Caki2 (cell line): ENCODE measurements around the gene DISP3. TPM values are rescaled to one million over a fixed set of nuclear protein-coding genes. Genes with fewer than 3 reads are reported as not detected.

ENCODE experiments used
- DNase-seq: peaks from one replicate; pipeline ENCODE4 v3.0.0-alpha.2; 2015; ENCODE audit warnings: low read depth
- in situ Hi-C: cut with HindIII; loops from 2 replicates; pipeline ENCODE4 v1.10.0; 2016; ENCODE audit warnings: low sequenced_read_pairs, low pct_unique_long_range_greater_than_20kb, mixed read lengths
- total RNA-seq: library from RNA; depleted of rRNA; stranded (reverse); fragments of >200 nt; shearing (Covaris generic); gene quantifications from 2 replicates; pipeline ENCODE4 v1.2.3, GENCODE V29; 2014; ENCODE audit warnings: low replicate concordance

Gene DISP3
- total RNA-seq, 1 experiment from 2014 or later, result 0.27 TPM

DNA sequence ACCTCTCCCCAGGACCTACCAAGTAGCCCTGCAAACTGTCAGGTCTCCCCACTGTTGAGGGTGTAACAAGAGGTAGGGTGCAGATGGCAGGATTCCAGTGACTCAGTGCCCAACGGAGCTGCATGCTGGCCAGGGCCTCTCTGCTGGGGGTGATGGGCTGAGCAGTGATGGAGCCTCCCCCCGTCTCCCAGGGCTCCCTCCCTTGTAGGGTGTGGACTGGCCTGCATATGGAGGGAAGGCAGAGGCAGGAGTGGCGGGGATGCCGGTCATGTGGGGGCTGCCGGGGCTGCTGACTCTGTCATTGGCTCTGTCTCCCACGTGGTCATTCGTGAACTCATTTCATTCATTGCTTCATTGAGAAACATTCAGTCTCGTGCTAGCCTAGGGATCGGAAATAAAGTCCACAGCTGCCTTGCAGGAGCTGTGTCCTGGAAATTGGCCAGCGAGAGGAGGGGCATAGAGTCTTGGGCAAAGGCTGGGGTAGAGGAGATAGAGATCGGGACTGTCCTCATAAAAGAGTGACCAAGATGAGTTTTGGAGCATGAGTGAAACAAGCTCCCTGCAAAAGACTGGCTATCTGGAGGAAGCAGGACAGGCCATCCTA lies 22.9 kb upstream of the DISP3 start:
- DNase-seq, result no peak
- in situ Hi-C loops, result no loop called here

DNA sequence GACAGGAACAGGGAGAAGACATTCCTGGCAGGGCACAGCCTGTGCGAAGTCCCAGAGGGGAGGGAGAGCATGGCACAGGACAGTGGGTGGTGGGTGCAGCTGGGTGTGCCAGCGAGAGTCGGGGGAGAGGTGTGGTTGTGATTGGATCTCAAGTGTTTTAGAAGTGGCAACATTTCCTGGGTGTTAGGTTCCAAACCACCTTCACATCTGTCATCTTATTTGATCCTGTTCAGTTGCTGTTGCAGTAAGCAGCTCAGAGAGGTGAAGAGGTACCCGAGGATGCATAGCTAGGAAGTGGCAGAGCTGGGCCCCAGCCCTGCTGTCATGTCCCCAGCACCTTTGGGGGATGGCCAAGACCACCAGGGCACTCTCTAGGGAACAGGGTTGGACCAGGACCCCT lies 22.0 kb upstream of the DISP3 start:
- no peak for DNase-seq
- in situ Hi-C loops, result no loop called here

DNA sequence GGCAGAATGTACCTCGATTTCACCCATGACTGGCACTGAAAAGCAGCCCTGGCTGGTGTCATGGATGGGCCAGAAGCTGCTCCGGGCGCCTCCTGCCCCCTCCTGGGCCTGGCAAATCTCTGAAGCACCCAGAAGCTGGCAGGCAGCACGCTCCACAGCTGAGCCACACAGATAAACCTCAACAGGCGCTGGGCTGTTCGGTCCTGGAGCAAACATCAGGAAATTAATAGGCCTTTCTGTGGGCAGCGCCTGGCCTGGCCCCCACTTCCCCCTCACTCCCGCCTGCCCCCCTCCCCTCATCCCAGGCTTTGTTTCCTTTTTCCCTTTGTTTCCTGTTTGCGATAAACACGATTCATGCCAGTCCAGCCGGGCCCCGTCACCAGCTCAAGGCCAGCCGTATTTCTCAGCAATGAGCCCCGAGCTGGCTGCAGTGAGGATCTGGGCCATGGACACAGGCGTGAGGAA lies 20.1 kb upstream of the DISP3 start:
- in situ Hi-C loops, result no loop called here
- no peak for DNase-seq

DNA sequence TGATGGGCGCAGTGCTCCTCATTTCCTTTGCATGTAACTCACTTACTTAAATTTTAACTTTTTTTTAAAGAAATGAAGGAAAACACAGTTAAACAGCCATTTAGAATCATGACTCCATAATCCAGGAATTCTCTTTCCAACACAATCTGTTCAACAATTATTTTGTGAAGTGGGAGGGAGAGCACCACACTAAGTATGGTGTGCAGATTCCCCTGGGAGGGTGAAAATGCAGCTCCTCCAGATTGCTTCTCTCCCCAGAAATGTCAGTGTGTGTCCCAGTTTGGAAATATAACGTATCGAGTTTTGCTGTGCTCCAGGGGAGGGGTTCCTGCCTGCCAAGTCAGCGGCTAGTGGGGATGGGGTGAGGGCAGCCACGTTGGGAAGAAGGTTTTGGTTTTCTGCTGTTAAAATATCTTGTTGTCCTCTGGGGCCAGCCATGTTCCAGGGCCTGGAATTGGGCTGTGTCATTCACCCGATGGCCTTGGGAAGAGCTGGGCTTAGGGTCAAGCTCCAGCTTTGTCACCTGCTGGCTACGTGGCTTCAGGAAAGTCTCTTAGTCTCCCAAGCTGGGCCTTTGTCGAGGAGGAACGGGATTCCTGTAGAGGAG lies 17.3 kb upstream of the DISP3 start:
- DNase-seq, result no peak
- in situ Hi-C loops, result no loop called here

DNA sequence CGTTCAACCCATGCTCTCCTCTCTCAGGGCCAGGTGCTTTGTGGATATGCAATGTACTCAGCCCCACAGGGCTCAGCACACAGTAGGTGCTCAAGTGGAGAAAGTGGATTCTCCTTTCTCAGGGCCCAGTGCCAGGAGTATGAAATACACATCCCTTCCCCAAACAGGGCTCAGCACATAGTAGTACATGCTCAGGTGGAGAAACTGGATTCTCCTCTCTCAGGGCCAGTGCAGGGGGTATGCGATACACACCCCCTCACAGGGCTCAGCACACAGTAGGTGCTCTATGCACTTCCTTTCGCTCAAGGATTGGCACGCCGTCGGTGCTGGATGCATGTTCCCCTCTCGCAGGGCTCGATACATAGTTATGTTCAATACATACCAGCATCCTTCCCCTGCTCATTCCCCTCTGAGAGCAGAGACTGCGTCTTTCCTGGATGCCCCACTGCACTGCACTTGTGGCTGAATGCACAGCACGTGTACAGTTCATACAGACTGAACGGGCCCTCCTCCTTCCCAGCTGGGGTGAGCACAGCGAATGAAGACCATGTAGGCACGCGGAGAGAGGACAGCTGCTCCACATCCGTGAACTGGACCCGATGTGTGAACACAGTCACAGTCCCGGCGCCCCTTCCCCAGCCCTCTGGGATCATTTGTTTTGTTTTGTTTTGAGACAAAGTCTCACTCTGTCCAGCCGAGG lies 16.6 kb upstream of the DISP3 start:
- in situ Hi-C loops, result no loop called here
- DNase-seq, result no peak

DNA sequence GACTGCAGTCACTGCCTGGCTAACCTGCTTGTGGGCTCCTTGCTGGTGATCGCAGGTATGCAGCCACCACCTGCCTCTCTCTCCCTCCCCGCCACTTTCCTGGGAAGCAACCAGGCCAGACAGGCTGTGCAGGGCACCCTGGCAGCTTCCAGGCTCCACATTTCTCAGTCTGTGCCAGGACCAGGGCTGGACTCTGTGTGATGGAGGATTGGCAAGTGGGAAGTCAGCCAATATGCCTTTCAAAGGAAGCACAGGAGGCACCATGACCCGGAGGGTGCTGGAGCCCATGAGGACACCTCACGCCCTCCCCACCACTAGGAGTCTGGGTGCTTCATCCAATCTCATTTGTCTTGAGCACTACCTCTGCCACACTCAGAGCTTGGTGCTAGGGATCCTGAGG lies 15.8 kb upstream of the DISP3 start:
- in situ Hi-C loops, result no loop called here
- DNase-seq, result no peak

DNA sequence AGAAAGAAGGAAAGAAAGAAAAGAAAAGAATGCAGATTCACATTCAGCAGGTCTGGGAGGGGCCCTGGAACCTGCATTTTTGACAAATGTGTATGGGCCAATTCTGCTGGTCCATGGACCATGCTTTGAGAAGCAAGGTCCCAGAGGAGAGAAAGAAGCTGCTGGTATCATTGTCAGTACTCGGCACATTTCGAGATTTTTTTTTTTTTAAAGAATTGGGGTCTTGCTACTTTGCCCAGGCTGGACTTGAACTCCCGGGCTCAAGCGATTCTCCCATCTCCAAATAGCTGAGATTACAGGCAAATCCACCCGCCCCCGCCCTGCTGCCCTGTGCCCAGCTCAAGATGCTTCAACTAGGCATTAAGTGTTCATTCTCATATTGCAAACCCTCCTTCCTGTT lies 13.6 kb upstream of the DISP3 start:
- in situ Hi-C loops, result no loop called here
- no peak for DNase-seq

DNA sequence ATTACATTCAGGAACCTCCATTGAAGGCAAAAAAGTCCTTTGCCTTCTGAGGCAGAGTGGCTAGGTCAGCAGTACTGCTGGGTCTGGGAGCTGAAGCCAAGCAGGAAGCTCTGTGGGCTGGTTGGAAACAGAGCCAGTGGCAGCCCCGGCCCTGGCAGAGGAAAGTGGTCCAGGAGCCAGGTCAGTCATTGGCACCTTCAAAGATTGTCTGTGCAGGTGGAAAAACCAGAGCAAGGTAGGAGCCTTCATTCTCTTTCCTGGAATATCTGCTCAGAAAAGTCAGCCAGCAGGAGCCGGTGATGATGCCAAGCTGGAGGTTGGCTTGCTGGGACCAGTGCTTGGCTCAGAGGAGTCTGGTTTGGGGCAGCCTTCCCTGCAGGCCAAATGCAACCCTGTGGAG lies 12.5 kb upstream of the DISP3 start:
- in situ Hi-C loops, result no loop called here
- DNase-seq, result no peak

DNA sequence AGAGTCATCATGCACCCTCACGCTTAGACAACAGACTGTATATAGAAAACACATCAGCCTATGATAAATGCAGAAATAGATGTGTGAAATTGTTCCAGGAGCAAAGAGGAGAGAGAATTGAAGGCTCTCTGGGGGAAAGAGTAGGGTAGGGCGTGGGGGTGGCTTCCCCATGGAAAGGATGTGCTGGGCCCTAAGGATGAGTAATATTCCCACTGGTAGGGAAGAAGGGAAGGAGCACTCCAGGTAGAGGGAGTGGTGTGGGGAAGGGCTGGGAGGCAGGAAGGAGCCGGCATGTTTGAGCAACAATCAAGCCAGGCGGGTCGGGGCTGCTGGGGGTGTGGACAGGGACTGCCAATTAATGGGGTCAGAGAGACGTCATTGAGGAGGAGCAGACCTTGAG lies 10.1 kb upstream of the DISP3 start:
- in situ Hi-C loops, result no loop called here
- no peak for DNase-seq

DNA sequence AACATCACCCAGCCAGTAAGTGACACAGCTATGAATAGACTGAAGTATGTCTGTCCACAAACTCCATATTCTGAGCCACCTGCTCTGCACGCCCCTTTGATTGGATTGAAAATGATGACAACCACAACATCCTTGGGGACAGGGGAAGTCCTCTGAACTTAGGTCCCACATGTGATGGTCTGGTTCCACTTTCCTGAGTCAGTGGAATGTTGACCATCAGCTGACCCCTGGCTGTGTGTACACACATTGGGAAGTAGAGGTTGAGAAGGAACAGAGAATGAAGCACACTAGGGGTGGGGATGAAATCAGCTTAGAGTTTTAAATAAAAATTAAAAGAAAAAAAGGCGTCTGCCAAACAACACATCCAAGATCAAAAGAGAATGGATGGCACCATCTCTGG lies 8.0 kb upstream of the DISP3 start:
- in situ Hi-C loops, result no loop called here
- DNase-seq, result peak; percentile 51

DNA sequence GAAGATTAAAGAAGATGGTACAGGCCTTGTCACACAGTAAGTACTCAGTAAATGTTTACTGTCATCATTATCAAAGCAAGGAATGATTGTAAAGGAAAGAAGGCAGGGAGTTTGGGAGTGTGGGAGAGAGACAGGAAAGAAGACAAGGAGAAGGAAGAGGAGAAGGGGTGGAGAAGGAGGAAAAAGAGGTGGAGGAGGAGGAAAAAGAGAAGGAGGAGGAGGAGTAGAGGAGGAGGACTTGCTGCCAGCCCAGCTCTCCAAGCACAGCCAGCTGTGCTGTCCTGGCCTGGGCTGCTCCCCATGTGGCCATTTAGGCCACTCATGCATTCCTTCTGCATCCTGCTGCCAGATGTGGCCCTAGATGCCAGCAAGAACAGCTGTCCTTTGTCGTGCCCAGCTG lies 7.5 kb upstream of the DISP3 start:
- in situ Hi-C loops, result no loop called here
- DNase-seq, result no peak

DNA sequence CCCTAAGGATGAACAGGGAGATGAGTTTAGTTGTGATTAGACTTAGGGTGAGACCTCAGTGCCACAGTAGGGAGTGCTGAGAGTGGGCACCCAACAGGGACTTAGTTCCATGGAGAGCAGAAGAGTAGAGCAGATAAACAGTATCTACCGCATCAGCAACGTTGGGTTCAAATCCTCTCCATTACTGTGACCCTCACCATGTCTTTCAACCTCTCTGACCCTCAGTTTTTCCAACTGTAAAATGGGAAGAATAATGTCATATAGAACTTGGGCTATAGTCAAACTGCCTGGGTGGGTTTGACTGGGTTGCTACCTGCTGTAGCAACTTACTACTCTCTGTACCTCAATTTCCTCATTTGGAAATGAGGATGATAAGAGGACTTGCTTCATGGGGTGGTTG lies 6.7 kb upstream of the DISP3 start:
- DNase-seq, result no peak
- in situ Hi-C loops, result no loop called here

DNA sequence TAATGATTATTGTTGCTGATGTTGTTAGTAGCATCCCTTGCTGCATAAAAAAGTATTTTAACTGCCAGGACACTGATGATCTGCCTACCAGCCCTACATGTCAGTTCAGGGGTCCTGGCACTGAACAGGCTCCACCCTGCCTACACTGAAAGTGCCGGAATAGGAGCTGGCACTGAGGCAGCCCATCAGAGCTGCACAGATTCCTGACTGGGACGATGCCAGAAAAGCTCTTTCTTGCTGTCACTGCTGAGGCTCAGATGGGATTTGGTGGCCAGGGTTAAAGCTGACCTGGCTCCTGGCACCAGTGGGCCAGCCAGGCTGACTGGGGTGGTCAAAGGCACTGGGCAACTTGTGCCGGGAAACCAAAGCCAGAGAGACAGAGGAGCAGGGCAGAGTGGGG lies 6.2 kb upstream of the DISP3 start:
- in situ Hi-C loops, result no loop called here
- no peak for DNase-seq

DNA sequence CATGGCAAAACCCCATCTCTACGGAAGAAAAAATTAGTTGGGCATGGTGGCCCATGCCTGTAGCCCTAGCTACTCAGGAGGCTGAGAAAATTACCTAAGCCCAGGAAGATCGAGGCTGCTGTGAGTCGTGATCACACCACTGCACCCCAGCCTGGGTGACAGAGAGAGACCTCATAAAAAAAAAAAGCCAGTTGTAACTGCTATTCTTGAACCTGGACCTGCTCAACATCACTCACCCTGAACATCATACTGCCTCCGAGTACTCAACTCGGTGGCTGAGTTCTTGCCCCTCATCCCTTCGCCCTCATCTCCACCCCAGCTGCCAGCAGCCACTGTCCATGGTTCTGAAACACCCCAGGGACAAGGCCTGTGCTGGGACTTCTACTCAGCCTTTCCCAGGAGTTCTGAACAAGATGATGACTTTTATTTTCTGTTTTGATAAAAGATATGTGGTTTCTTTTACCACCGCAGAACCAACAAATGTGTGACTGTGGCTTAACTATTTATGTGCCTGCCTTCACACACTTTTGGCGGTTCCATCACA lies 5.4 kb upstream of the DISP3 start:
- in situ Hi-C loops, result no loop called here
- DNase-seq, result peak; percentile 46

DNA sequence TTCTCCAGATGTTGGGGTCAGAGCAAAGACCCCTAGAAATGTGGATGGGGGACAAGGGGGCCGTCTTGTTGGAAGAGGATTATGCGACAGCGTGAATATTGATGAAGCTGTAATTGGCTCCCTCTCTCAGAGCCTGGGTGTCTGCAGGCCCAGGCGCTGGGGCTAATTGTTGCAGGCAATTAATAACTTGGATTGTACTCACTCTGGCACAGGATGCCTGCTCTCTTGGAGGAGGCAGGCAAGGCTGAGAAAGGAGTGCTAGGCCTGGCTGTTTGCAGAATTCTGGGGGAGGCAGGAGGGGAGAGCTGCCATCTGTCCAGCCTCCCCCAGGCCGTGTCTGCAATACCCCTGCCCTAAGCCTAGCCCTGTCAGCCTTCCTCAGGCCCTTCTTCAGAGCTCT lies 4.1 kb upstream of the DISP3 start:
- in situ Hi-C loops, result no loop called here
- DNase-seq, result no peak

DNA sequence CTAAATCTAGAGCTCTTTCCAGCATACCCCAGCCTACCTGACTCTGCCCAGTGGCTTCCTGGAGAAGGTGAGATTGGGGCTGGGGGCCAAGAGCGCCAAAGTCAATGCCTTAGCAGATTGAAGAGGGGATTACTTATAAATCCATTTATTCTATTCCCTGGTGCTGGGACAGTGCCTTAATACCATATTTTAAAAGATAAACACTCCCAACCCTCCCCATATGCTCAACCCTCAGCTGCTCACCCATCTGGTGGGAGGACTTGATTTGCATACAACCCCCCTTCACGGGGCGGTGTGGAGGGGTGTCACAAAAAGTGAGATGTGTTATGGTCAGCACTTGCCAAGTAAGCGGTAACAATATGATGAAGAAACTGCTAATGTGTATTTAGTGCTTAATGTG lies 3.2 kb upstream of the DISP3 start:
- DNase-seq, result no peak
- in situ Hi-C loops, result no loop called here

DNA sequence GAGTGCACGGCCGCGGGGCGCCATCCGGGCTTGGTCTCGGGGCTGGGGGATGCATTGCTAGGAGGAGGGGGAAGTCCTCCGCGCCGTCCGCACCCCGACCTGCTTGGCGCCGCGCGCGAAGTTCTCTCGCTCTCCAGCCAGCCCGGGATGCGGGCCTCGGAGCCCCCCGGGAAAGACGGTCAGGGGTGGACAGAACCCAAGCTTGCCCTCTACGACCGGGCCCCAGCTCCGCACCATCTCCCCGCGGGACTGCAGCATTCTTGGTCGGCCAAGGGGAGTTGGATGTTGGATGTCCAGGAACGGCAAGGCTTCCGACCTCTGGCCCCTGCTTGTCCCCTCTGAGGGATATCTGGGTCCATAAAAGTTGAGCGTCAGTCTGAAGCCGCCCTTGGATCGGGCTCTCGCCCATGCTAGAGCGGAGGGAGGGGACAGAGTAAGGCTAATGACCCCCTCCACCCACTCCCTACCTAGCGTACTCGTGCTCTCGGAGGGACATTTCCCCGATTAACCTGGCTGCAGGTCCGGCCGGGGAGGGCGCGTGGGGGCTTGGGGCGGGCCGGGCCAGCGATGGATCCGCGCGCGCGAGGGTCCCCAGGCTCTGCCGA lies 522 bp downstream of the DISP3 start:
- no peak for DNase-seq
- in situ Hi-C loops, result no loop called here

DNA sequence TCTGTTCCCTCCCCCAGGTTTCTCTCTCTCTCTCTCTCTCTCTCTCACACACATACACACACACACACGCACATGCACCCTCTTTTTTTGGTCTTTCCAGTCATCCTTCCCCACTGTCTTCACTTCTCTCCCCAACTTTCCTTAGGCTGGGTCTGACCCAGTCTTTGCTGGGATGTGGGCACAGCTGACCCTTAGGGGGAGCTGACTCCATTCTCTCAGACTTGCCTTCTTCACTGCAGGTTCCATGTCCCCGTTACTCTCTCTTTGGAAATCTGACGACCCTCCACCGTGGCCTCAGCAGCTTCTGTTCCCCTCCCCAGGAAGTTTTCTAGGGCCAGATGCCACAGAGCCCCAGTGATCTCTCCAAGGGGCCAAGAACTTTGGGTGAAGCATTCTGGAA lies 2.1 kb downstream of the DISP3 start:
- in situ Hi-C loops, result no loop called here
- DNase-seq, result no peak

DNA sequence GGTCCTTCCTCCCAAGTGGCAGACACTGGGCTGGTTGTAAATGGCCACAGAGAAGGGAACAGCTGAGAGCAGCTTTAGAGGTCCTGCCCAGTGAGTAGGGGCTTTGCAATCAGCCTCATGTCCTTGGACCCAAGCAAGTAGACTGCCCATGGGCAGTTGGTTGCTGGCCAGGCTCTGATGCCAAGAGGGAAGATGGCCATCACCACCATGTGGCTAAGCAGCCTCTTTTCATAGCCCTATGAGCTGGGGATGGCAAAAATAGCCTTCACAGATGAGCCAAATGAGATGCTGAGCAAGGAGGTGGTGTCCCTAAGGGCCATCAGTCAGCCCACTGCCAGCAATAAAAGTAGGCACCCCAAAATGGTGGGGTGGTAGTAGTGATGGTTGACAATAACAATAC lies 3.2 kb downstream of the DISP3 start:
- DNase-seq, result no peak
- in situ Hi-C loops, result no loop called here
